Neural cell (in vitro differentiated cells): Measurements from ENCODE around the gene MALSU1. TPM values are rescaled to one million over a fixed set of nuclear protein-coding genes. Genes with fewer than 3 reads are reported as not detected.

Experiments used
- H2AFZ ChIP-seq: fragments of 200-600, 300-800 bp; sonication (generic), shearing (Covaris generic); 2 replicates; pipeline ENCODE4 v1.6.0; 2014; ENCODE audit warnings: low read depth, mild to moderate bottlenecking, antibody characterized with exemption, low read length, moderate library complexity
- H3F3A ChIP-seq: fragments of 200-600 bp; shearing (Covaris generic); 2 replicates; pipeline ENCODE4 v1.6.1; 2016; ENCODE audit warnings: mild to moderate bottlenecking, moderate library complexity, mixed read lengths, antibody characterized with exemption, low read length; ENCODE audit not compliant: insufficient read depth, poor library complexity, severe bottlenecking
- H3K27ac ChIP-seq: fragments of 200-600, 300-800 bp; sonication (generic), shearing (Covaris generic); 2 replicates; pipeline ENCODE4 v1.5.1; 2014; ENCODE audit warnings: mild to moderate bottlenecking, low read length, moderate library complexity
- H3K27me3 ChIP-seq: fragments of 300-800, 200-600 bp; sonication (generic), shearing (Covaris generic); 2 replicates; pipeline ENCODE4 v1.6.0; 2014; ENCODE audit warnings: mild to moderate bottlenecking, low read depth, low read length, moderate library complexity; ENCODE audit not compliant: insufficient read depth
- H3K36me3 ChIP-seq: fragments of 300-800, 200-600 bp; sonication (generic), shearing (Covaris generic); 2 replicates; pipeline ENCODE4 v1.5.1; 2014; ENCODE audit warnings: mild to moderate bottlenecking, antibody characterized with exemption, low read length, moderate library complexity; ENCODE audit not compliant: insufficient read depth
- H3K4me2 ChIP-seq: fragments of 300-800, 200-600 bp; sonication (generic), shearing (Covaris generic); 2 replicates; pipeline ENCODE4 v1.6.0; 2014; ENCODE audit warnings: mild to moderate bottlenecking, low read length
- H3K4me3 ChIP-seq: fragments of 300-800, 200-600 bp; sonication (generic), shearing (Covaris generic); 2 replicates; pipeline ENCODE4 v1.5.1; 2014; ENCODE audit warnings: mild to moderate bottlenecking, low read length, moderate library complexity
- H3K79me2 ChIP-seq: fragments of 200-600 bp; shearing (Covaris generic); replicated peaks from 2 replicates; pipeline ENCODE4 v1.6.0; 2014; ENCODE audit warnings: mild to moderate bottlenecking, low read length, moderate library complexity; ENCODE audit not compliant: insufficient read depth
- H3K9ac ChIP-seq: fragments of 300-800, 200-600 bp; sonication (generic), shearing (Covaris generic); 2 replicates; pipeline ENCODE4 v1.6.1; 2016; ENCODE audit warnings: mild to moderate bottlenecking, low read length, mixed read lengths
- H3K9me2 ChIP-seq: fragments of 200-600 bp; shearing (Covaris generic); 2 replicates; pipeline ENCODE4 v1.6.1; 2016; ENCODE audit warnings: mild to moderate bottlenecking, low read length, mixed read lengths; ENCODE audit not compliant: insufficient read depth
- H3K9me3 ChIP-seq: fragments of 200-600, 300-800 bp; sonication (generic), shearing (Covaris generic); 2 replicates; pipeline ENCODE4 v1.6.1; 2016; ENCODE audit warnings: mild to moderate bottlenecking, mixed run types, low read length, moderate library complexity, mixed read lengths
- H4K20me1 ChIP-seq: fragments of 200-600 bp; shearing (Covaris generic); 2 replicates; pipeline ENCODE4 v1.6.1; 2016; ENCODE audit warnings: mild to moderate bottlenecking, mixed run types; ENCODE audit not compliant: insufficient read depth
- EP300 ChIP-seq: fragments of 450-650 bp; conservative IDR thresholded peaks from 2 replicates; pipeline ENCODE4 v1.6.1; 2014; ENCODE audit warnings: antibody characterized with exemption, mild to moderate bottlenecking, moderate library complexity; ENCODE audit not compliant: poor library complexity, severe bottlenecking
- EZH2 ChIP-seq: fragments of 200-600, 300-800 bp; shearing (Covaris generic), sonication (generic); IDR thresholded peaks from 2 replicates; pipeline ENCODE4 v1.6.1; 2014; ENCODE audit warnings: antibody characterized with exemption, low read length, borderline replicate concordance, mild to moderate bottlenecking; ENCODE audit not compliant: insufficient read depth, poor library complexity, severe bottlenecking
- MXI1 ChIP-seq: fragments of 450-650 bp; conservative IDR thresholded peaks from 2 replicates; pipeline ENCODE4 v1.6.1; 2014; ENCODE audit warnings: antibody characterized with exemption, mild to moderate bottlenecking; ENCODE audit not compliant: poor library complexity, severe bottlenecking
- POLR2AphosphoS5 ChIP-seq: IDR thresholded peaks from 2 replicates; pipeline ENCODE4 v1.6.1; 2012
- RAD21 ChIP-seq: fragments of 450-650 bp; conservative IDR thresholded peaks from 2 replicates; pipeline ENCODE4 v1.6.1; 2014; ENCODE audit warnings: antibody characterized with exemption, mild to moderate bottlenecking, moderate library complexity
- SMC3 ChIP-seq: fragments of 450-650 bp; conservative IDR thresholded peaks from 2 replicates; pipeline ENCODE4 v1.6.1; 2014; ENCODE audit warnings: antibody characterized with exemption, mild to moderate bottlenecking, moderate library complexity; ENCODE audit not compliant: poor library complexity
- TAF1 ChIP-seq: IDR thresholded peaks from 2 replicates; pipeline ENCODE4 v1.6.1; 2012; ENCODE audit warnings: low read depth
- polyA plus RNA-seq: library from polyadenylated mRNA; depleted of rRNA; stranded (reverse); fragments of >200 nt; gene quantifications from 2 replicates; pipeline ENCODE4 v1.2.3, GENCODE V29; 2014
- TF ChIP-seq, protein P1 (sequence below): IDR thresholded peaks from 2 replicates; pipeline ENCODE4 v1.6.1; 2012; ENCODE audit warnings: borderline replicate concordance
- TF ChIP-seq, protein P2 (sequence below): fragments of 450-650 bp; IDR thresholded peaks from 2 replicates; pipeline ENCODE4 v1.5.1; 2014; ENCODE audit warnings: antibody characterized with exemption, mild to moderate bottlenecking, moderate library complexity; ENCODE audit not compliant: poor library complexity, severe bottlenecking

The MALSU1 gene
- polyA plus RNA-seq, 1 donor from 2014 or later = 77.8 TPM

DNA sequence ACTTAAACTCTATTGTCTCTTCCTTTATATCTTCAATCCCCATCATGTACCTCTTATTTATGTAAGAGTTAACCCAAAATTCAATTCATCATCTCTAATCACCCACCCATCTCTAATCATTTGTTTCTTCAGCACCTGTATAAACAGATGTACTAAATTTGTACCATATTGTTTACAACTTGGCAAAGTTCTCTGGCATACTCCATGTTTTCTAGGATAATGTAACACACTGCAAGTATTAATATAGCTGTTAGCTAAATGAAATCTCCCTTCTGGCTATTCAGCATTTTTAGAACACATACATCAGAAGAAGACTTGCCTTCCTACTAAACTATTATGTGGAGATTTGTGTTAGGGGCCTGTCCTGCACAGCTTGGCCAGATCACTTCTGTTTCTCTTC lies 33.1 kb downstream of the MALSU1 start:
- Histone ChIP-seq H3K9me2 (no peaks in the 10 kb centered on the region), H3K9me3 (no peaks in the 10 kb centered on the region), H3F3A (no peaks in the 10 kb centered on the region), H3K36me3 (peaks cover 4% of the 10 kb centered on the region), H3K27ac (no peak overlapping the region), H3K9ac (no peak overlapping the region), H3K4me3 (no peak overlapping the region), H4K20me1 (no peaks in the 10 kb centered on the region), H2AFZ (no peak overlapping the region), H3K27me3 (no peaks in the 10 kb centered on the region), H3K79me2 (no peaks in the 10 kb centered on the region), H3K4me2 (no peak overlapping the region)
- TF ChIP-seq EZH2 (no peak), TAF1 (no peak), SMC3 (no peak), EP300 (no peak), POLR2AphosphoS5 (no peak), MXI1 (no peak), RAD21 (no peak)
- TF ChIP-seq, protein P1, sequence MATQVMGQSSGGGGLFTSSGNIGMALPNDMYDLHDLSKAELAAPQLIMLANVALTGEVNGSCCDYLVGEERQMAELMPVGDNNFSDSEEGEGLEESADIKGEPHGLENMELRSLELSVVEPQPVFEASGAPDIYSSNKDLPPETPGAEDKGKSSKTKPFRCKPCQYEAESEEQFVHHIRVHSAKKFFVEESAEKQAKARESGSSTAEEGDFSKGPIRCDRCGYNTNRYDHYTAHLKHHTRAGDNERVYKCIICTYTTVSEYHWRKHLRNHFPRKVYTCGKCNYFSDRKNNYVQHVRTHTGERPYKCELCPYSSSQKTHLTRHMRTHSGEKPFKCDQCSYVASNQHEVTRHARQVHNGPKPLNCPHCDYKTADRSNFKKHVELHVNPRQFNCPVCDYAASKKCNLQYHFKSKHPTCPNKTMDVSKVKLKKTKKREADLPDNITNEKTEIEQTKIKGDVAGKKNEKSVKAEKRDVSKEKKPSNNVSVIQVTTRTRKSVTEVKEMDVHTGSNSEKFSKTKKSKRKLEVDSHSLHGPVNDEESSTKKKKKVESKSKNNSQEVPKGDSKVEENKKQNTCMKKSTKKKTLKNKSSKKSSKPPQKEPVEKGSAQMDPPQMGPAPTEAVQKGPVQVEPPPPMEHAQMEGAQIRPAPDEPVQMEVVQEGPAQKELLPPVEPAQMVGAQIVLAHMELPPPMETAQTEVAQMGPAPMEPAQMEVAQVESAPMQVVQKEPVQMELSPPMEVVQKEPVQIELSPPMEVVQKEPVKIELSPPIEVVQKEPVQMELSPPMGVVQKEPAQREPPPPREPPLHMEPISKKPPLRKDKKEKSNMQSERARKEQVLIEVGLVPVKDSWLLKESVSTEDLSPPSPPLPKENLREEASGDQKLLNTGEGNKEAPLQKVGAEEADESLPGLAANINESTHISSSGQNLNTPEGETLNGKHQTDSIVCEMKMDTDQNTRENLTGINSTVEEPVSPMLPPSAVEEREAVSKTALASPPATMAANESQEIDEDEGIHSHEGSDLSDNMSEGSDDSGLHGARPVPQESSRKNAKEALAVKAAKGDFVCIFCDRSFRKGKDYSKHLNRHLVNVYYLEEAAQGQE = no peak
- TF ChIP-seq, protein P2, sequence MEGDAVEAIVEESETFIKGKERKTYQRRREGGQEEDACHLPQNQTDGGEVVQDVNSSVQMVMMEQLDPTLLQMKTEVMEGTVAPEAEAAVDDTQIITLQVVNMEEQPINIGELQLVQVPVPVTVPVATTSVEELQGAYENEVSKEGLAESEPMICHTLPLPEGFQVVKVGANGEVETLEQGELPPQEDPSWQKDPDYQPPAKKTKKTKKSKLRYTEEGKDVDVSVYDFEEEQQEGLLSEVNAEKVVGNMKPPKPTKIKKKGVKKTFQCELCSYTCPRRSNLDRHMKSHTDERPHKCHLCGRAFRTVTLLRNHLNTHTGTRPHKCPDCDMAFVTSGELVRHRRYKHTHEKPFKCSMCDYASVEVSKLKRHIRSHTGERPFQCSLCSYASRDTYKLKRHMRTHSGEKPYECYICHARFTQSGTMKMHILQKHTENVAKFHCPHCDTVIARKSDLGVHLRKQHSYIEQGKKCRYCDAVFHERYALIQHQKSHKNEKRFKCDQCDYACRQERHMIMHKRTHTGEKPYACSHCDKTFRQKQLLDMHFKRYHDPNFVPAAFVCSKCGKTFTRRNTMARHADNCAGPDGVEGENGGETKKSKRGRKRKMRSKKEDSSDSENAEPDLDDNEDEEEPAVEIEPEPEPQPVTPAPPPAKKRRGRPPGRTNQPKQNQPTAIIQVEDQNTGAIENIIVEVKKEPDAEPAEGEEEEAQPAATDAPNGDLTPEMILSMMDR = no peak

DNA sequence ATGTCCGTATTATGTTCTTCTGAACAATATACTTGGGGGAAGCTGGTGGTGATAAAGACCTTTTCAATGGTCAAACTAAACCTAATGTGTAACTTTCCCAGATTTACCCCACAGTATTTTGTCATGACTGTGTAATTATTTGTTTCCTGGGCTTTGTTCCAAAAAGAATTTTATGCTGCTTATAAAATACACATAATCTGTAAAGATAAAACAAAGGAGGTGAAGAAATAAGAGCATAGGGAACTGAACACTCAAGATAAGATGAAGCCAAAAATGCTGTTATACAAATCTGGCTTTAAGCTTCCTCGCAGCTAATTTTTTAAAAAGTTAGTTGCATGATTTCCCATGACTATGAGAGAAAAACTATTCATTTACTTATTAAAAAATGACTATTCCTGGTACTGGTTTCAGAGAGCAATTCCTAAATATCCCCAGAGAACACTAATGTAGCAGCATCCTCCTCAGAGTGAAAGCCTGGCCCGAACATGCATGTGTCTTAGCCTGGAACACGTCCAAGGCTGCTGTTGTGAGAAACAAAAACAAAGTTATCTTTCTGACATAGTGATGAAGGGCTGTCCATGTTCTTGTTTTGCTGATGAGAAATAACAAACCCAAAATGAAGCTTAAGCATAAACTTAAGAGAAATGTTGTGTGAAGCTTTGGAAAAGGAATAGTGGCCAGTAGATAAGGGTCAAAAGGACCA lies 33.9 kb downstream of the MALSU1 start:
- Histone ChIP-seq H3F3A (no peaks in the 10 kb centered on the region), H3K27ac (no peak overlapping the region), H3K36me3 (peaks cover 4% of the 10 kb centered on the region), H3K27me3 (no peaks in the 10 kb centered on the region), H3K9me3 (peaks cover 3% of the 10 kb centered on the region), H4K20me1 (no peaks in the 10 kb centered on the region), H3K9me2 (no peaks in the 10 kb centered on the region), H3K4me2 (no peak overlapping the region), H3K79me2 (no peaks in the 10 kb centered on the region), H3K4me3 (no peak overlapping the region), H2AFZ (no peak overlapping the region), H3K9ac (no peak overlapping the region)
- TF ChIP-seq, protein P1 = no peak
- no peak for TF ChIP-seq POLR2AphosphoS5
- no peak for TF ChIP-seq MXI1
- TF ChIP-seq, protein P2 = no peak
- TF ChIP-seq EP300 = no peak
